Measurements from ENCODE around the gene NUDT8.
"Not testable (repeated sequence)": the region's sequence is repeated elsewhere in the genome, so short reads cannot be mapped to it uniquely, and the experiment has no call there.

GRCh38 chr11:67620621-67621020, 9.1 kb downstream of the NUDT8 start:
- TF ChIP-seq POLR2A, CTCF, EP300 (IDR thresholded peaks at IDR 0.05): not testable (repeated sequence)
